Measurements from ENCODE around the gene TLCD2. TPM values are rescaled to one million over a fixed set of nuclear protein-coding genes. Genes with fewer than 3 reads are reported as not detected.

The TLCD2 gene
- total and polyA plus RNA-seq, 2 of the 13 experiments (the other 11 are each of a cell fraction or from before 2014, with no cell fraction given): 0.90 to 1.1 TPM

- ChIA-PET POLR2A (interaction anchor here (0.7 to 3.1 kb wide), 4 partner anchors 14 to 64 kb away, joined by 3 to 12 read pairs (median 5); partner anchors contain the start of genes RILP and SERPINF1), CTCF (ENCODE audit: low intra/inter-chr PET ratio, low total read pairs) (no interaction called here)
- Histone ChIP-seq H3K27me3 (ENCODE audit: control insufficient read depth in 1 of 2, insufficient read depth in 2 of 2, low read length in 2 of 2) (peaks cover 0 to 1% of the 10 kb centered on the region in 2 experiments; a peak in 1 of 5 replicates), H3K79me2 (ENCODE audit: insufficient read depth, low read length) (no peaks in the 10 kb centered on the region), H2AFZ (ENCODE audit: low read length) (no peak overlapping the region), H3K4me1 (ENCODE audit: insufficient read depth, low read length) (peaks cover 19% of the 10 kb centered on the region), H3K9me3 (ENCODE audit: low read length) (no peaks in the 10 kb centered on the region), H3K9ac (ENCODE audit: insufficient read depth, low read depth, low read length) (0 out of 2 replicates have a peak overlapping the region, but pooled peaks have one; percentile 27), H3K36me3 (replicated peaks in 1 of 2; ENCODE audit: control insufficient read depth in 1 of 2, insufficient read depth in 2 of 2, low read length in 2 of 2) (no peaks in the 10 kb centered on the region), H3K4me3 (replicated peaks in 1 of 3; ENCODE audit: insufficient read depth in 1 of 3, low read depth in 2 of 3, low read length in 3 of 3) (peak overlapping the region in 2 of 3 experiments; percentile 19 to 46; a peak in 1 of 6 replicates), H4K20me1 (ENCODE audit: insufficient read depth, low read length) (no peaks in the 10 kb centered on the region), H3K4me2 (ENCODE audit: low read depth, low read length) (peak overlapping the region; percentile 66), H3K27ac (ENCODE audit: extremely low read length, insufficient read depth, low read length) (no peak overlapping the region)
- BruUV-seq (replicated peaks): no TSS peak
- in situ Hi-C loops (cut with HindIII; ENCODE audit: extremely low pct_ligation_motif_present, low pct_unique_long_range_greater_than_20kb): no loop called here
- DNase-seq (ENCODE audit: low spot score) (no peak), ATAC-seq (peak; percentile 61), FAIRE-seq (no peak)
- intact Hi-C loops (cut with micrococcal nuclease; ENCODE audit: unreplicated experiment): no loop called here
- 15% methylated on average over 5 of the region's 5 CpGs for WGBS (ENCODE audit: low lambda C conversion rate)
- TF ChIP-seq NFE2L1 (CRISPR knock-in tag; IDR thresholded peaks at IDR 0.05; ENCODE audit: borderline replicate concordance) (no peak), GATA4 (IDR thresholded peaks at IDR 0.05; ENCODE audit: borderline replicate concordance, low read depth) (no peak), ZSCAN22 (CRISPR knock-in tag; IDR thresholded peaks at IDR 0.05) (no peak), PATZ1 (CRISPR knock-in tag; IDR thresholded peaks at IDR 0.05) (no peak), GPBP1L1 (CRISPR knock-in tag; IDR thresholded peaks at IDR 0.05) (no peak), ZNF558 (CRISPR knock-in tag; IDR thresholded peaks at IDR 0.05; ENCODE audit: borderline replicate concordance) (no peak), SNAPC4 (CRISPR knock-in tag; IDR thresholded peaks at IDR 0.05) (no peak), TEAD3 (CRISPR knock-in tag; optimal IDR thresholded peaks at IDR 0.05; ENCODE audit: borderline replicate concordance) (no peak), ZNF746 (CRISPR knock-in tag; IDR thresholded peaks at IDR 0.05) (no peak), HMGXB4 (CRISPR knock-in tag; IDR thresholded peaks at IDR 0.05; ENCODE audit: borderline replicate concordance in 1 of 2, low read depth in 1 of 2) (no peak), RELA (CRISPR knock-in tag; IDR thresholded peaks at IDR 0.05) (no peak), HNRNPL (IDR thresholded peaks at IDR 0.05; ENCODE audit: low read depth, low read length) (no peak)
Measured at GRCh38 chr17:1697681-1698080, 12.5 kb downstream of the TLCD2 start.

Data from HepG2 (cell line).